Epithelial cell of esophagus (primary cell): ENCODE data around the gene FTL.
A peak's percentile ranks its signal among the peaks of the same experiment; 100 is the strongest.
"Not testable (repeated sequence)": the region's sequence is repeated elsewhere in the genome, so short reads cannot be mapped to it uniquely, and the experiment has no call there.

Experiments used
- DNase-seq: peaks from one replicate; pipeline ENCODE4 v3.0.0; 2010; ENCODE audit warnings: low read depth
- H3K4me3 ChIP-seq: 2 replicates; pipeline ENCODE4 v1.5.1; 2011; ENCODE audit warnings: mild to moderate bottlenecking, low read length, control low read depth
- CTCF ChIP-seq: IDR thresholded peaks from 2 replicates; pipeline ENCODE4 v1.5.1; 2011; ENCODE audit warnings: low read depth, mild to moderate bottlenecking, low read length, control low read depth, inconsistent platforms; ENCODE audit not compliant: insufficient read depth; ENCODE audit errors: missing control alignments

FTL gene

GRCh38 chr19:48922548-48923490, 42.3 kb upstream of the FTL start:
- TF ChIP-seq CTCF = no peak
- DNase-seq = no peak
- no peak overlapping the region for H3K4me3 ChIP-seq

GRCh38 chr19:48925240-48925843, 39.8 kb upstream of the FTL start:
- DNase-seq = peak; percentile 95
- no peak for TF ChIP-seq CTCF
- no peak overlapping the region for H3K4me3 ChIP-seq

GRCh38 chr19:48925890-48926289, 39.2 kb upstream of the FTL start:
- DNase-seq, H3K4me3 ChIP-seq: not testable (repeated sequence)

GRCh38 chr19:48926909-48927308, 38.2 kb upstream of the FTL start:
- no peak for TF ChIP-seq CTCF
- DNase-seq = peak; percentile 99
- H3K4me3 ChIP-seq = no peak overlapping the region

- not testable (repeated sequence) for DNase-seq
Measured at GRCh38 chr19:48927692-48928091, 37.4 kb upstream of the FTL start.

GRCh38 chr19:48928164-48929025, 36.7 kb upstream of the FTL start:
- DNase-seq = peak; percentile 60
- no peak overlapping the region for H3K4me3 ChIP-seq
- TF ChIP-seq CTCF = no peak

More at GRCh38 chr19:48927692-48928091, 37.4 kb upstream of the FTL start:
- H3K4me3 ChIP-seq = not testable (repeated sequence)

GRCh38 chr19:48933382-48933932, 31.7 kb upstream of the FTL start, which contains the start of gene DHDH:
DHDH (plus strand) TSS chr19:48933699; CDS start chr19:48933722, 23 bp downstream.
- peak; percentile 97 for DNase-seq
- H3K4me3 ChIP-seq = peak within 1 kb of the TSS; percentile 41
- no peak for TF ChIP-seq CTCF
